ENCODE results near the gene CCDC157.

GRCh38 chr22:30332994-30333706 lies 23.7 kb upstream of the CCDC157 start:
- TF ChIP-seq, protein P1, sequence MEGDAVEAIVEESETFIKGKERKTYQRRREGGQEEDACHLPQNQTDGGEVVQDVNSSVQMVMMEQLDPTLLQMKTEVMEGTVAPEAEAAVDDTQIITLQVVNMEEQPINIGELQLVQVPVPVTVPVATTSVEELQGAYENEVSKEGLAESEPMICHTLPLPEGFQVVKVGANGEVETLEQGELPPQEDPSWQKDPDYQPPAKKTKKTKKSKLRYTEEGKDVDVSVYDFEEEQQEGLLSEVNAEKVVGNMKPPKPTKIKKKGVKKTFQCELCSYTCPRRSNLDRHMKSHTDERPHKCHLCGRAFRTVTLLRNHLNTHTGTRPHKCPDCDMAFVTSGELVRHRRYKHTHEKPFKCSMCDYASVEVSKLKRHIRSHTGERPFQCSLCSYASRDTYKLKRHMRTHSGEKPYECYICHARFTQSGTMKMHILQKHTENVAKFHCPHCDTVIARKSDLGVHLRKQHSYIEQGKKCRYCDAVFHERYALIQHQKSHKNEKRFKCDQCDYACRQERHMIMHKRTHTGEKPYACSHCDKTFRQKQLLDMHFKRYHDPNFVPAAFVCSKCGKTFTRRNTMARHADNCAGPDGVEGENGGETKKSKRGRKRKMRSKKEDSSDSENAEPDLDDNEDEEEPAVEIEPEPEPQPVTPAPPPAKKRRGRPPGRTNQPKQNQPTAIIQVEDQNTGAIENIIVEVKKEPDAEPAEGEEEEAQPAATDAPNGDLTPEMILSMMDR (IDR thresholded peaks at IDR 0.05): no peak
- TF ChIP-seq POLR2A (IDR thresholded peaks at IDR 0.05): no peak
